Esophagus (tissue), 2 donors: ENCODE results near the gene GALR2. TPM values are rescaled to one million over a fixed set of nuclear protein-coding genes. Genes with fewer than 3 reads are reported as not detected.

ENCODE experiments used
- H3K27ac ChIP-seq, 2 donors: one replicate each; pipeline ENCODE4 v1.5.1; 2013; ENCODE audit warnings: low read depth in 2 of 2, mild to moderate bottlenecking in 2 of 2, inconsistent platforms in 1 of 2, low read length in 1 of 2, moderate library complexity in 1 of 2
- H3K27me3 ChIP-seq, 2 donors: one replicate each; pipeline ENCODE4 v1.6.1; 2013; ENCODE audit warnings: low read length in 2 of 2, control low read depth in 1 of 2, mild to moderate bottlenecking in 1 of 2; ENCODE audit not compliant: insufficient read depth in 2 of 2, control insufficient read depth in 1 of 2
- H3K36me3 ChIP-seq, 2 donors: one replicate each; pipeline ENCODE4 v1.6.1; 2013; ENCODE audit warnings: low read length in 1 of 2; ENCODE audit not compliant: control insufficient read depth in 2 of 2, insufficient read depth in 2 of 2
- H3K4me1 ChIP-seq, 2 donors: one replicate each; pipeline ENCODE4 v1.6.1; 2013; ENCODE audit warnings: low read length in 1 of 2; ENCODE audit not compliant: control insufficient read depth in 2 of 2, insufficient read depth in 2 of 2
- H3K4me3 ChIP-seq, 2 donors: one replicate each; pipeline ENCODE4 v1.5.1; 2013; ENCODE audit warnings: low read length in 2 of 2, mild to moderate bottlenecking in 2 of 2, low read depth in 1 of 2, moderate library complexity in 1 of 2
- H3K9me3 ChIP-seq, 2 donors: one replicate each; pipeline ENCODE4 v1.6.1; 2013; ENCODE audit warnings: mild to moderate bottlenecking in 2 of 2, low read depth in 1 of 2, low read length in 1 of 2, moderate library complexity in 1 of 2; ENCODE audit not compliant: control insufficient read depth in 2 of 2, insufficient read depth in 1 of 2
- WGBS, 2 donors: extraction: QIAGEN DNeasy Blood & Tissue Kit; methylation state at CpG; one replicate each; pipeline ENCODE4 v1.1.7; 2013; 5-methylcytosine and 5-hydroxymethylcytosine counted together
- polyA plus RNA-seq, 2 donors: library from polyadenylated mRNA; stranded (reverse); fragments of 200-250 nt; gene quantifications; one replicate each; pipeline ENCODE4 v1.2.3, GENCODE V29; 2013
- donor health status: healthy with polysubstance abuse.
- donor health status: Bipolar disorder and iron deficiency.

The GALR2 gene
- polyA plus RNA-seq, 2 donors: 0.53 to 1.00 TPM

GRCh38 chr17:76104896-76105231, 30.3 kb downstream of the GALR2 start:
- Histone ChIP-seq H3K9me3 (no peaks in the 10 kb centered on the region), H3K4me1 (peaks cover 6 to 13% of the 10 kb centered on the region in 2 donors), H3K4me3 (no peak overlapping the region), H3K27me3 (no peaks in the 10 kb centered on the region), H3K27ac (no peak overlapping the region), H3K36me3 (peaks cover 5 to 8% of the 10 kb centered on the region in 2 donors)
- WGBS, 2 donors: 70 to 81% methylated on average over 5 of the region's 5 CpGs

- WGBS, 2 donors: 52 to 68% methylated on average over 3 of the region's 3 CpGs
- peaks cover 6 to 13% of the 10 kb centered on the region in 2 donors for H3K4me1 ChIP-seq
- no peaks in the 10 kb centered on the region for H3K27me3 ChIP-seq
- H3K9me3 ChIP-seq: no peaks in the 10 kb centered on the region
- H3K36me3 ChIP-seq: no peaks in the 10 kb centered on the region
- H3K4me3 ChIP-seq: no peak overlapping the region
- no peak overlapping the region for H3K27ac ChIP-seq
These were observed 32.1 kb downstream of the GALR2 start for GRCh38 chr17:76106703-76107102.

- Histone ChIP-seq H3K27me3 (no peaks in the 10 kb centered on the region), H3K27ac (no peak overlapping the region), H3K4me3 (no peak overlapping the region), H3K4me1 (peaks cover 3 to 10% of the 10 kb centered on the region in 2 donors), H3K9me3 (no peaks in the 10 kb centered on the region), H3K36me3 (no peaks in the 10 kb centered on the region)
- 79 to 88% methylated on average over 6 of the region's 6 CpGs for whole genome bisulfite sequencing, 2 donors
These were observed 32.9 kb downstream of the GALR2 start for GRCh38 chr17:76107509-76107908.

GRCh38 chr17:76111956-76112355, 37.4 kb downstream of the GALR2 start:
- H3K36me3 ChIP-seq: no peaks in the 10 kb centered on the region
- H3K27ac ChIP-seq: no peak overlapping the region
- WGBS, 2 donors: 82 to 90% methylated on average over 2 of the region's 2 CpGs
- no peaks in the 10 kb centered on the region for H3K27me3 ChIP-seq
- H3K4me3 ChIP-seq: no peak overlapping the region
- no peaks in the 10 kb centered on the region for H3K9me3 ChIP-seq
- H3K4me1 ChIP-seq: no peaks in the 10 kb centered on the region

GRCh38 chr17:76115138-76115754, 40.7 kb downstream of the GALR2 start:
- Histone ChIP-seq H3K9me3 (no peaks in the 10 kb centered on the region), H3K4me3 (no peak overlapping the region), H3K36me3 (no peaks in the 10 kb centered on the region), H3K27ac (no peak overlapping the region), H3K4me1 (no peaks in the 10 kb centered on the region), H3K27me3 (no peaks in the 10 kb centered on the region)
- WGBS, 2 donors: 88 to 89% methylated on average over 7 of the region's 7 CpGs

- no peaks in the 10 kb centered on the region for H3K9me3 ChIP-seq
- 81 to 86% methylated on average over 19 of the region's 19 CpGs for WGBS, 2 donors
- H3K36me3 ChIP-seq: no peaks in the 10 kb centered on the region
These were observed 45.1 kb downstream of the GALR2 start for GRCh38 chr17:76119409-76120371.

GRCh38 chr17:76120658-76121008, 46.1 kb downstream of the GALR2 start:
- H3K27ac ChIP-seq: no peak overlapping the region
- no peaks in the 10 kb centered on the region for H3K27me3 ChIP-seq
- no peak overlapping the region for H3K4me3 ChIP-seq
- no peaks in the 10 kb centered on the region for H3K36me3 ChIP-seq
- peaks cover 3 to 5% of the 10 kb centered on the region in 2 donors for H3K4me1 ChIP-seq
- no peaks in the 10 kb centered on the region for H3K9me3 ChIP-seq
- WGBS, 2 donors: 89 to 93% methylated on average over 5 of the region's 5 CpGs

More at GRCh38 chr17:76119409-76120371, 45.1 kb downstream of the GALR2 start:
- H3K27ac ChIP-seq: no peak overlapping the region
- H3K4me3 ChIP-seq: no peak overlapping the region
- no peaks in the 10 kb centered on the region for H3K27me3 ChIP-seq
- H3K4me1 ChIP-seq: peaks cover 3 to 5% of the 10 kb centered on the region in 2 donors

- 30% methylated on average over 40 to 42 of the region's 42 CpGs for WGBS, 2 donors
- Histone ChIP-seq H3K27me3 (no peaks in the 10 kb centered on the region), H3K9me3 (no peaks in the 10 kb centered on the region), H3K36me3 (no peaks in the 10 kb centered on the region), H3K27ac (no peak overlapping the region), H3K4me3 (peak overlapping the region; percentile 26 to 35), H3K4me1 (peaks cover 3 to 5% of the 10 kb centered on the region in 2 donors)
These were observed 47.4 kb downstream of the GALR2 start for GRCh38 chr17:76121932-76122430.

GRCh38 chr17:76122431-76123190, 48.0 kb downstream of the GALR2 start:
- no peak overlapping the region for H3K4me3 ChIP-seq
- 92 to 93% methylated on average over 23 to 24 of the region's 24 CpGs for WGBS, 2 donors
- H3K9me3 ChIP-seq: no peaks in the 10 kb centered on the region
- peaks cover 3 to 5% of the 10 kb centered on the region in 2 donors for H3K4me1 ChIP-seq
- H3K27ac ChIP-seq: no peak overlapping the region
- no peaks in the 10 kb centered on the region for H3K27me3 ChIP-seq
- no peaks in the 10 kb centered on the region for H3K36me3 ChIP-seq
